Head of caudate nucleus (tissue), 42 donors: Measurements from ENCODE around the gene GPRC5C.
A peak's percentile ranks its signal among the peaks of the same experiment; 100 is the strongest.
"Not testable (repeated sequence)": the region's sequence is repeated elsewhere in the genome, so short reads cannot be mapped to it uniquely, and the experiment has no call there.

ENCODE experiments used
- DNase-seq, 42 donors: peaks; one replicate each; pipeline versions ENCODE4 v3.0.0 to v3.0.0-alpha.2; 2020 to 2021; ENCODE audit warnings: mixed read lengths in 7 of 42
- intact Hi-C: fragments of 100-400 bp; cut with DNase I; formaldehyde crosslinking; loops from one replicate; pipeline ENCODE4 v1.15.0; 2022

Gene GPRC5C

DNA sequence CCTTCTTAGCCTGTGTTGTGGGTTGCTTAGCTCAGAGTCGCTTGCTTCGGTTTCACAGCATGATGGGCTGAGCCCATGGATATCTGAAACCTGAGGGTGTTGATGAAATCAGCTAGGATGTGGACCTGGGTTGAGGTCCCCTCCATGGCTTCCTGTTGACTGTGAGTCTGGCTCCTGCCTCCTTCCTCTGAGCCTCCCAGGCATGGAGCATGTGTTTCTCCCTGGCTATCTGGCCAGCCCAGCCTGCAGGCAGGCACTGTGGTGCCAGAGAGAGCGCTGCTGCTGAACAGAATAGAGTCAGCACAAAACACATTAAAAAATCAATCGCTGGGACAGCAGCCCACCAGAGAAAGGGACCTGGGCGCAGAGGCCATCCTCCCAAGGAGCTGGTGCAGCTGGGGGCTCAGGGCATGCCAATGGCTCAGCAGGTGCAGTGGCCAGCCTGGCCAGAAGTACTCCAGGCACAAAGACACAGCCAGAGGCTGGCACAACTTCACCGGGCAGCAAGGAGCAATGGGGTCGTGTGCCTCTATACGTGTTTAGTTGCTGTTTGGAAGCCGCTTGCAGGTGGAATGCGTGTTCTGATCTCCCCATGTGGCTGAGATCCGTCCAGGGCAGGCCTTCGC lies 28.3 kb upstream of the GPRC5C start:
- no peak for DNase-seq
- intact Hi-C loops, result no loop called here

DNA sequence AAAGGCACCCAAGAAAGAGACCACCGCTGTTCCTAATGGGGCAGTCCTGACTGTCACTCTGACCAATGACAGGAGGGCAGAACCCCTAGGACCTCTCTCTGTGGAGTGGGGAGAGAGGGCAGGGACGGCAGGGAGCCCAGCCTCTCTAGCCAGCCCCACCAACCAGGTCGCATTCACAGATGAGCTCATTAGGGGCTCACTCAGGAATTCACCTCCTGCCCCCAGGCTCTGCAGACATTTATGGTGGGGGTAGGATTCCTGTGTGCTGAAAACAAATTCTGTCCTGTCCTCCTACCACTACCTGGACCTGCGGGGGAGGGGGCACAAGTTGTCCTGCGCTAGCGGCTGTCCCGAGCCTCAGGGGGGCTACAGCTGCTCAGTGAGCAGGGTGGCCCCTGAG lies 27.7 kb upstream of the GPRC5C start:
- no peak for DNase-seq
- intact Hi-C loops, result no loop called here

- no peak for DNase-seq
- intact Hi-C loops, result no loop called here
Measured at GRCh38 chr17:74404789-74405188, 27.1 kb upstream of the GPRC5C start.

GRCh38 chr17:74405311-74405710 lies 26.6 kb upstream of the GPRC5C start:
- DNase-seq, intact Hi-C loops: not testable (repeated sequence)

DNA sequence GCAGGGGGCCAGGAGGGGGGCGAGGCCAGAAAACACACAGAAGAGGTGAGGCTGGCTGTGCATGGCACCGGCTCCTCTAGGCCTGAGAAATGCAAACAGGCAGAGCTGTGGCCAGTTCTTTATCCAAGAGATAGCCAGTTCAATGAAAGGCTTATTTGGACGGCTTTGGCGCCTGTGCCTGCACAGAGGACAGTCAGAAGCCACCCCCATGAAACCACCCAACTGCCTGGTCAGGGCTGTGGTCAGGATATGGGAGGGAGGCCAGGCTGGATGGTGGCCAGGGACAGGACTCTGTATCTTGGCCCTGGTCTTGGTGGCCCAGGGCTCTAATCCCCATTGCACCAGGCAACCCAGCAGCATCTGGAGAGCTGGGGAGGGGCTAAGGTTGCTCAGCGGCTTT lies 24.5 kb upstream of the GPRC5C start:
- DNase-seq, result no peak
- intact Hi-C loops, result no loop called here

- DNase-seq, result no peak
- intact Hi-C loops, result no loop called here
Measured at GRCh38 chr17:74408262-74408661, 23.6 kb upstream of the GPRC5C start.

DNA sequence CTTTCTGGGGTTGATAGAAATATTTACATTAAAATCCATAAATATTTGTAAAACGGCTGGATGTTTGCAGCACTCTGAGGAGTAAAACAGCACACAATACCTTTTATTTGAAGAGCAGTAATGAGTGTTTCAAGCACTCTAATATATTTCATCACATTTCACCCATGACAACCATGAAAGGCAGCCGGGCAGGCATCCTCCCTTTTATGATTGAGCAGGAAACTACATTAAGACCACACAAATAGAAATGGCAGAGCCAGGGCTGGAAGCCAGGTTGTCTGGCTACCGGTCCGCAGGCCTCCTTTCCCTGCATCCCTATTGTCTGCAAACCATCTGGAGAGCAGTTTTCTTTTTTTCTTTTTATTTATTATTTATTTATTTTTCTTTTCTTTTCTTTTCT lies 23.1 kb upstream of the GPRC5C start:
- DNase-seq, result no peak
- intact Hi-C loops, result no loop called here

DNA sequence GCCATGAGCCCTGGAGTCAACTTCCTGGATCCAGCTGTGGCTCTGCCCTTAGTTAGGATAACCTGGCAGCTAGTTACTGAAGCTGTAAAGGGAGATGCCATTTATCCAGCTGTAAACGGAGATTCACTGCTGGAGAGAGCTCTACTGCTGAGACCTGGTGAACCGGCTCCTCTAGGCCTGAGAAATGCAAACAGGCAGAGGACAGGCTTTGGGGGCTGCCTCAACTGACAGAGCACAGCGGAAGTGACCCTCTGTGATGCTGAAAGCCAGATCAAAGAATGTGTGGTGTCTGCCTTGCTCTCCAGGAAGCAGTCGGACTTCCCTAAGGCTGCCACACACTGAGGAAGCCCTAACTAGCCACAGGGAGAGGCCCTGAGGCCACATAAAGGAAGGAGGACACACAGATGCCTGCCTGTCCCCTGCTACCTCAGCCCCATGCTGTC lies 21.9 kb upstream of the GPRC5C start:
- no peak for DNase-seq
- intact Hi-C loops, result no loop called here

DNA sequence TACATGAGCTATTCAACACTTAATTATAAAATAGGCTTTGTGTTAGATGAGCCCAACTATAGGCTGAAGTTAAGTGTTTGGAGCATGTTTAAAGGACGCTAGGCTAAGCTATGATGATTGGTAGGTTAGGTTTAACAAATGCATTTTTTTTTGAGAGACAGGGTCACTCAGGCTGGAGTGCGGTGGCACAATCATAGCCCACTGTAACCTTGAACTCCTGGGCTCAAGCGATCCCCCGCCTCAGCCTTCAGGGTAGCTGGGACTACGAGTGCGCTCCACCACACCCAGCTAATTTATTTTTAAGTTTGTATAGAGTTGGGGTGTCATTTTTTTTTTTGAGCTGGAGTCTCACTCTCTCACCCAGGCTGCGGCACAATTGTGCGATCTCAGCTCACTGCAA lies 19.3 kb upstream of the GPRC5C start:
- no peak for DNase-seq
- intact Hi-C loops, result no loop called here

DNA sequence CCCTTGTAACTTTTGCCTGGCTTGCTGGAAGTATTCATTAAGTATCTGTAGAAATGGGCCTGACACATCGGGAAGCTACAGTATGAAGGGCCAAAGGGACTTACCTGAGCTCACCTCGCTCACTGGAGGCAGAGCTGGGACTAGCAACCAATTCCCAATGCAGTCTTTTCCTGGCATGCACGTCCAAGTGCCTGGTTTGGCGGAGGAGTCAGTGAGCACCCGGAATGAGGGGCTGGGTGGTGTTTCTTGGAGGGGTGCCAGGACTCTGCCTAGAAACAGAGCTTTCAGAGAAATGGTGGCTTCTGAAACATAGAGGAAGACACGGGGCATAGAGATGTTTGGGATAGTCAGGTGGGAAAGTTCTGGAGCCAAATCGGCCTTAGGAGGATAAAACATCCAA lies 18.4 kb upstream of the GPRC5C start:
- DNase-seq, result no peak
- intact Hi-C loops, result no loop called here

DNA sequence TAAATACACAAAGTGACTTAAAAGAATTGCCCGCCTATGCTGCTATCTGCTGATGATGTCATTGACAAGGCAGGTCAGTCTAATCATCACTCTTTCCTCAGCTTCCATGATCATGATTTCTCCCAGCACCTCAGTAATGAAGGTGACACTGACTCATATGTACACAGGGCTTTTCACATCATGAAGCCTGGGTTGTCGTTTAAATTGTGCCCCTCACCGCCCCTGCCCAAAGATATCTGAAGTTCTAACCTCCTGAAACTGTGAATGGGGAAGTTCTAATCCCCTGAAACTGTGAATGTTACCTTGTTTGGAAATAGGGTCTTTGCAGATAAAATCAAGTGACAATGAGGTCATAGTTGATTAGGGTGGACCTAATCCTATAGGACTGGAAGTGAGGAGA lies 17.4 kb upstream of the GPRC5C start:
- intact Hi-C loops, result no loop called here

GRCh38 chr17:74415608-74416396 lies 16.1 kb upstream of the GPRC5C start:
- intact Hi-C loops, result no loop called here

More for the DNA sequence above, 17.4 kb upstream of the GPRC5C start:
- no peak for DNase-seq

GRCh38 chr17:74417178-74418045 lies 14.5 kb upstream of the GPRC5C start:
- DNase-seq, result no peak
- intact Hi-C loops, result no loop called here

More at GRCh38 chr17:74415608-74416396, 16.1 kb upstream of the GPRC5C start:
- DNase-seq, result no peak

GRCh38 chr17:74419928-74420411 lies 11.9 kb upstream of the GPRC5C start:
- no peak for DNase-seq
- intact Hi-C loops, result no loop called here

DNA sequence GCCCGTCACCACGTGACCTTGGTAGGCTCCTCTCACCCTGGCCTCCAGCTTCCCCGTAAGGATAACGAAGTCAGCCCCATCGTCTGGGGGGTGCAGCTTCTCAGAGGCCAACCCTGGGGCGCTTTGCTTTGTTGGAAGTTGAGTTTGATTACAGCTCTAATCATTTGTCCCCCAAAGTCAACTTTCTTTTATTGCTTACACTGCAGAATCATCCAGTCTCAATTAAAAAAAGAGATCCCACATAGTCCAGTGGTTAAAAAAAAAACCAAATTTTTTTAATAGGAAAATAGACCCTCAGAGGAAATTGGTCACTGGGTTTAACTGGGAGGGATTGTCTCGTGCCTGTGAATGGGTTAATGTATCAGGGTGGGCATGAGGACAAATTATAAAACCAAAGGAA lies 7.8 kb upstream of the GPRC5C start:
- no peak for DNase-seq
- intact Hi-C loops, result no loop called here

DNA sequence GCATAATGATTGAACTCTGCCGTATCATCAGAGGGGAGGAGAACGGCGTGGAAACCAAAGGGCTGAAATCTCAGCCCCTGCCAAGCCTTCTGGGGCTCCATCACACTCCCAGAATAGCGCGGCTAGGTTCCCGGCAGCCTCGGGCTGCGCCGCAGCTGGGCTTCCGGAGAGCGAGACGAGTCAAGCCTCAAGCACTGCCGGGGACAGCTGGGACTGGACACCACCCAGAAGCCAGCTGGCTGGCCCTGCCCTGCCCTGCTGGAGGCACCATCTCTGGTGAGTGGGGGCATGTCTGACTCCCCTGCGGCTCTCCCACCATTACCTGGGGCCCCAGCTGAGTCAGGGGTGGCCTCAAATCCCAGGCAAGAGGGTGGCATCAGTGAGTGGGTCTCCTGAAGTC lies 7.2 kb upstream of the GPRC5C start:
- intact Hi-C loops, result no loop called here
- DNase-seq, result peak in 11 of 42 donors; percentile 15 to 60 (median 32)

DNA sequence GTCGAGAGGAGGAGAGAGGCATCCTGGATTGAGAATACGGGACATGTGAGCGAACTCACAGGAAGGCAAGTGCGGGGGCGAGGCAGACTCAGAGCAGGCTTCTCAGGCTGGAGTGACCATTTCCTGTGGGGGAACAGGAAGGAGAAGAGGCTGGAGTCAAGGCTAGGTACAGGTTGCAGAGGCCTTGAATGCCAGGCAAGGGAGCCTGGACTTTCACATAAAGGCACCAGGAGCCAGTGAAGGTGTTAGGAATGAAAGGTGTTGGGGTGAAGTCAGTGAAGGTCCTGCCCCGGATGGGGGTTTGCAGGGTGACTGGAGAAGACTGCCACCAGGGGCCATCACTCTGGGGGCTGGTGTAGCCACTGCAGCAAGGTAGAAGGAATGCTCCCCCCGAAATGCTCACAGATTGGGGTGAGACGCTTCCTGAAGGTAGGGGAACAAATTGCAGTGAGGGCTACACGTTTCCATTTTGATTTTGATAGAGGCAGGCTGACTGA lies 5.3 kb upstream of the GPRC5C start:
- no peak for DNase-seq

GRCh38 chr17:74427048-74427762 lies 4.7 kb upstream of the GPRC5C start:
- intact Hi-C loops, result no loop called here

More for the DNA sequence above, 5.3 kb upstream of the GPRC5C start:
- intact Hi-C loops, result no loop called here

GRCh38 chr17:74427763-74428153 lies 4.1 kb upstream of the GPRC5C start:
- DNase-seq, result no peak
- intact Hi-C loops, result no loop called here

More at GRCh38 chr17:74427048-74427762, 4.7 kb upstream of the GPRC5C start:
- peak in 4 of 42 donors; percentile 14 to 35 (median 26) for DNase-seq
